ENCODE results near the gene BCAP29.
"Not testable (repeated sequence)": the region's sequence is repeated elsewhere in the genome, so short reads cannot be mapped to it uniquely, and the experiment has no call there.

BCAP29 gene

DNA sequence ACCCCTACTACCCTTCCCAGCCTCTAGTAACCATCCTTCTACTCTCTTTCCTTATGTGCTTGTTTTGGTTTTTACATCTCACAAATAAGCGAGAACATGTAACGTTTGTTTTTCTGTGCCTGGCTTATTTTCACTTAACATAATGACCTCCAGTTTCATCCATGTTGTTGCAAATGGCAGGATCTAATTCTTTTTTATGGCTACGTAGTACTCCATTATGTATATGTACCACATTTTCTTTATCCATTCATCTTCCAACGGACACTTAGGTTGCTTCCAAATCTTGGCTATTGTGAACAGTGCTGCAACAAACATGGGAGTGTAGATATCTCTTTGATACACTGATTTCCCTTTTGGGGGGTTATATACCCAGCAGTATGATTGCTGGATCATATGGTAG is 47.0 kb downstream of the BCAP29 start:
- DNase-seq: no peak

- DNase-seq: no peak
Observed at GRCh38 chr7:107628461-107629064, 48.5 kb downstream of the BCAP29 start.

DNA sequence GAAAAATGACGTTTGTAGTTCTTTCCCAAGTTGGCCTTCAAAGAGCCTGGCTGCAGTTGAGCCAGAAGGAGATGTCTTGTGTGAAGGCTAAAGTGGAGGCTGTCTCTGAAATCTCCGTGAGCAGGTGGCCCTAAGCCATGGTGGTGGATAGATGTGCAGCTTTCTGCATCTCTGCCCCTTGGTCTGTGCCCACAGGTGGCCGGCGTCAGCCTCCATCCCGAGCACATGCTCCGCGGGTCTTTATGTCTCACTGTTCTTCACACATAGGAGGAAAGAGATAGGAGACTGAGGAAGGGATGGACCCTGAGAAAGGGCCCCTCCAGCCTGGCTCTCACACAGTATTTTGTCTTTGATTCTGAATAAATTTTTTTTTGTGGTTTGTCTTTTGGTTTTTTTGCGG is 50.3 kb downstream of the BCAP29 start:
- no peak for DNase-seq

- DNase-seq: no peak
Observed at GRCh38 chr7:107631588-107632491, 51.8 kb downstream of the BCAP29 start.

DNA sequence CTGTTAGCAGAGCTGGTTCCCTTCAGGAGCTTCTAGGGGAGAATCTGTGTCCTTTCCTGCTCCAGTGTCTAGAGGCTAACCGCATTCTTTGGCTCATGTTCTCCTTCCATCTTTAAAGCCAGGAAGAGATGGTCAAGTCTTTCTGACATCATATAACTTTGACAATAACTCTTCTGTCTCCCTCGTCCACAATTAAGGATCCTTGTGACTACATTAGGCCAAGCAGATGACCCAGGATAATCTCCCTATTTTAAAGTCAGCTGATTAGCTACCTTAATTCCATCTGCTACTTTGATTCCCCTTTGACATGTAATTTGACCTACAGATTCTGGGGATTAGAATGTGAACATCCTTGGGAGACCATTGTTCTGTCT is 52.4 kb downstream of the BCAP29 start:
- DNase-seq: no peak

- DNase-seq: no peak
Observed at GRCh38 chr7:107638594-107638993, 58.5 kb downstream of the BCAP29 start.

GRCh38 chr7:107639070-107639469 is 59.0 kb downstream of the BCAP29 start:
- DNase-seq: not testable (repeated sequence)

DNA sequence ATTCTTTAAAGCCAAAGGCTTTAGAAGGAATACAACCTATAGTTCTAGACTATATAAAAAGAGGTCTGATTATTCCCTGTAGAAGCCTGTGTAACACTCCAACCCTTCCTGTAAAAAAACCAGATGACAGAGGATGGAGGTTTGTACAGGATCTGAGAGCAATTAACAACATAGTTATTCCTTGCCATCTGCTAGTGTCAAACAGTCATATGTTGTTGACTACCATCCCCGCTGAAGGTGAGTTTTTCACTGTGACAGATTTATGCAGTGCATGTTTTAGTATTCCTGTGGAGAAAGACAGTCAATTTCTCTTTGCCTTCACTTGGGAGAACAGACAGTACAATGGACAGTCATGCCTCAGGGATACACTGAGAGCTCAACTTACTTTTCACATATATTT is 61.6 kb downstream of the BCAP29 start:
- DNase-seq: no peak

- no peak for DNase-seq
Observed at GRCh38 chr7:107642501-107642900, 62.5 kb downstream of the BCAP29 start.

GRCh38 chr7:107643407-107643806 is 63.4 kb downstream of the BCAP29 start:
- DNase-seq: no peak

- DNase-seq: no peak
Observed at GRCh38 chr7:107643938-107644308, 63.9 kb downstream of the BCAP29 start.

- DNase-seq: no peak
Observed at GRCh38 chr7:107644309-107644974, 64.4 kb downstream of the BCAP29 start.

GRCh38 chr7:107652642-107653041 is 72.6 kb downstream of the BCAP29 start:
- no peak for DNase-seq

DNA sequence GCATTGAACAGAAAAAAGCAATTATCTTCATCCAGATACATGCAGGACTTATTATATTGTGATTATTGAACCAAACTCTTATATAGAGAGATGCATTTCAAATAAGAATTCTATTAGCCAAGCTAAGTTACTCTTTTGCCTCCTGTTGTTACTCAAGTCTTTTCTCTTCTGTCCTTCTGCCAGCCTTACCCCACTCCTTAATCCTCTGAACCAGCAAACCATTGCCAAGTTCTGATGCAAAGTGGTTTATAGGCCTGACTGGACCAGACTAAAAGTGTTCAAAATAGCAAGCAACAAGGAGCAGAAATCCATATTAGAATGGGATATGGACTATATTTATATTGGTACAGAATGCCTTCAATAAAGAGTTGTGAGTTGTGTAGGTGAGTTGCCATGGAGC is 78.4 kb downstream of the BCAP29 start:
- DNase-seq: no peak

DNA sequence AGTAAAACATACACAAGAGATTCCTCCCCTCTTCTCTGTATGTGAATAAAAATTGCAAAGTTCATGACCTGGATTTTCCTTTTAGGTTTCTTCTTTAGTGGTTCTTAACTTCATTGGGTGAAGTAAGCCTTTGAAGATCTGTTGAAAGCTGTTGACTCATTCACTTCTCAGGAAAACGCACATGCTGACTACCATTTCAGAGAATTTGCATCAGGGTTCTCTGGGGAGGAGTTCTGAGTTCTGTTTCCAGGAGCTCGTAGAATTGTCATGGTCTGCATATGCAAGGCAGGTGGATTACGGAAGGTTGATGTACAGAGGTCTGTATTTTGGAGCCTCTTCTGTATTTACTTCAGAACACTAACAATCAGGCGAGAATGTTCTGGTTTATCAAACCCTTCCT is 79.6 kb downstream of the BCAP29 start:
- DNase-seq: no peak

GRCh38 chr7:107660381-107661080 is 80.5 kb downstream of the BCAP29 start, which contains the start of gene SLC26A4:
SLC26A4 (plus strand) TSS chr7:107660828; CDS start chr7:107661642, 814 bp downstream.
- peak; percentile 33 for DNase-seq

DNA sequence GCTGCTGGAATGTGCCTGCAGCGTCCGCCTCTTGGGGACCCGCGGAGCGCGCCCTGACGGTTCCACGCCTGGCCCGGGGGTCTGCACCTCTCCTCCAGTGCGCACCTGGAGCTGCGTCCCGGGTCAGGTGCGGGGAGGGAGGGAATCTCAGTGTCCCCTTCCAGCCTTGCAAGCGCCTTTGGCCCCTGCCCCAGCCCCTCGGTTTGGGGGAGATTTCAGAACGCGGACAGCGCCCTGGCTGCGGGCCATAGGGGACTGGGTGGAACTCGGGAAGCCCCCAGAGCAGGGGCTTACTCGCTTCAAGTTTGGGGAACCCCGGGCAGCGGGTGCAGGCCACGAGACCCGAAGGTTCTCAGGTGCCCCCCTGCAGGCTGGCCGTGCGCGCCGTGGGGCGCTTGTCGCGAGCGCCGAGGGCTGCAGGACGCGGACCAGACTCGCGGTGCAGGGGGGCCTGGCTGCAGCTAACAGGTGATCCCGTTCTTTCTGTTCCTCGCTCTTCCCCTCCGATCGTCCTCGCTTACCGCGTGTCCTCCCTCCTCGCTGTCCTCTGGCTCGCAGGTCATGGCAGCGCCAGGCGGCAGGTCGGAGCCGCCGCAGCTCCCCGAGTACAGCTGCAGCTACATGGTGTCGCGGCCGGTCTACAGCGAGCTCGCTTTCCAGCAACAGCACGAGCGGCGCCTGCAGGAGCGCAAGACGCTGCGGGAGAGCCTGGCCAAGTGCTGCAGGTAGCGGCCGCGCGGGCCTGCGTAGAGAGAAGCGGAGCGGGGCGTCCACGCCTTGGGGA is 81.2 kb downstream of the BCAP29 start:
- DNase-seq: peak; percentile 59

GRCh38 chr7:107661865-107662379 is 81.9 kb downstream of the BCAP29 start:
- no peak for DNase-seq

DNA sequence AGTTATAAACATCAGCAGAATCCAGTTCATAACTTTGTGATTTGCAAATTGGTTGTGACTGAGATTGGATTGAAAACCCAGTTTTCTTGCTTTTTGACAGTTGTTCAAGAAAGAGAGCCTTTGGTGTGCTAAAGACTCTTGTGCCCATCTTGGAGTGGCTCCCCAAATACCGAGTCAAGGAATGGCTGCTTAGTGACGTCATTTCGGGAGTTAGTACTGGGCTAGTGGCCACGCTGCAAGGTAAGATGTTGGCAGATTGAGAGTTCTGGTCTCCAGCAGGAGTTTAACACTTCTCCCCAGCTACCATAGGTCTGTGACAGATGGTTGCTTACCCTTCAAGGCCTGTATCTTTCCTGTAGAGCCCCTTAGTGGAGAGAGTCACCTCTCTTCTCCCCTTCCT is 83.2 kb downstream of the BCAP29 start:
- DNase-seq: no peak

- no peak for DNase-seq
Observed at GRCh38 chr7:107666790-107667189, 86.7 kb downstream of the BCAP29 start.

- DNase-seq: no peak
Observed at GRCh38 chr7:107667341-107667740, 87.3 kb downstream of the BCAP29 start.

- DNase-seq: no peak
Observed at GRCh38 chr7:107668296-107668695, 88.2 kb downstream of the BCAP29 start.

Measured in activated CD4-positive, CD25-positive, alpha-beta regulatory T cell treated with anti-CD3 and anti-CD28 coated beads, Interleukin-2, amount 50 U/mL, for 72 hours (primary cell).